Colonic mucosa (tissue), 4 donors: Measurements from ENCODE around the gene PCLO. TPM values are rescaled to one million over a fixed set of nuclear protein-coding genes. Genes with fewer than 3 reads are reported as not detected.

Source experiments
- DNase-seq: peaks from one replicate; pipeline ENCODE4 v3.0.0-alpha.2; 2020
- H3K27ac ChIP-seq: fragments of 200-600 bp; one replicate; pipeline ENCODE4 v1.8.0; 2021
- H3K27me3 ChIP-seq: fragments of 200-600 bp; one replicate; pipeline ENCODE4 v1.8.0; 2021
- H3K36me3 ChIP-seq: fragments of 200-600 bp; one replicate; pipeline ENCODE4 v1.8.0; 2021
- H3K4me1 ChIP-seq: fragments of 200-600 bp; one replicate; pipeline ENCODE4 v1.8.0; 2021; ENCODE audit warnings: mild to moderate bottlenecking
- H3K4me3 ChIP-seq: fragments of 200-600 bp; one replicate; pipeline ENCODE4 v1.8.0; 2021
- H3K9ac ChIP-seq, 2 donors: one replicate each; pipeline ENCODE4 v1.7.0; 2013; ENCODE audit warnings: control low read depth in 2 of 2, low read depth in 2 of 2, low read length in 2 of 2
- H3K9me3 ChIP-seq: fragments of 200-600 bp; one replicate; pipeline ENCODE4 v1.8.0; 2021
- intact Hi-C: fragments of 100-400 bp; cut with DNase I; formaldehyde crosslinking; loops from one replicate; pipeline ENCODE4 v1.14.1; 2022
- total RNA-seq, 2 donors: library from RNA; stranded (reverse); fragmentation: NEBNext Ultra II Directional in 1 of 2; extraction: Animal tissue kit (Norgen Biotek cat#: 25700) in 1 of 2; gene quantifications; one replicate each; pipeline ENCODE4 v1.2.1, GENCODE V29; 2021
- TF ChIP-seq, protein P1 (sequence below): fragments of 200-600 bp; IDR thresholded peaks from one replicate; pipeline ENCODE4 v1.8.0; 2022; ENCODE audit warnings: antibody characterized with exemption, mild to moderate bottlenecking
- donor health status: healthy.
- donor health status: DM: no; HTN: no; CAD: no.
- donor health status: DM: no; HTN: no; CAD: no.

The PCLO gene
- total RNA-seq, 2 donors from 2014 or later: 6.9 to 8.8 TPM

DNA sequence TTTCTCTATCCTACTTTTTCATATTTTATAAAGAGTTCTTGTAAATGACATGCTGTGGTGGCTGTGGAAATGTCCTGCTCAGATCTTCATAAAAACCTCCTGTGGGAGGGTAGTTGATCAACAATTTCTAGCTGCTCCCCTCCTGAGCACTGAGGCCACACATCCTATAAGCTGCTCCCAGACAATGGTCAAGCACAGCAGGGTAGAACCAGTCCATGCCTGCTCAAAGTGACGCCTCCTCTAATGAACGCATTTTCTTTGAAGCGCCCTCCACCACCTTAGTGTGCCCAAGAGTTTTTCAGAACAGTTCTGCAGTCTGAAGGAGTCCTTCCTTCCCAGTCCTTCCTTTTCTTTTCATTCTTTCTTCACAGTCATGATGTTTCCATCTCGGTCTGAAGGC lies 420.5 kb downstream of the PCLO start:
- Histone ChIP-seq H3K9me3 (no peaks in the 10 kb centered on the region), H3K36me3 (no peaks in the 10 kb centered on the region), H3K4me1 (no peaks in the 10 kb centered on the region), H3K27ac (no peak overlapping the region), H3K4me3 (no peak overlapping the region), H3K27me3 (no peaks in the 10 kb centered on the region), H3K9ac (no peak overlapping the region)
- intact Hi-C loops: no loop called here
- TF ChIP-seq, protein P1, sequence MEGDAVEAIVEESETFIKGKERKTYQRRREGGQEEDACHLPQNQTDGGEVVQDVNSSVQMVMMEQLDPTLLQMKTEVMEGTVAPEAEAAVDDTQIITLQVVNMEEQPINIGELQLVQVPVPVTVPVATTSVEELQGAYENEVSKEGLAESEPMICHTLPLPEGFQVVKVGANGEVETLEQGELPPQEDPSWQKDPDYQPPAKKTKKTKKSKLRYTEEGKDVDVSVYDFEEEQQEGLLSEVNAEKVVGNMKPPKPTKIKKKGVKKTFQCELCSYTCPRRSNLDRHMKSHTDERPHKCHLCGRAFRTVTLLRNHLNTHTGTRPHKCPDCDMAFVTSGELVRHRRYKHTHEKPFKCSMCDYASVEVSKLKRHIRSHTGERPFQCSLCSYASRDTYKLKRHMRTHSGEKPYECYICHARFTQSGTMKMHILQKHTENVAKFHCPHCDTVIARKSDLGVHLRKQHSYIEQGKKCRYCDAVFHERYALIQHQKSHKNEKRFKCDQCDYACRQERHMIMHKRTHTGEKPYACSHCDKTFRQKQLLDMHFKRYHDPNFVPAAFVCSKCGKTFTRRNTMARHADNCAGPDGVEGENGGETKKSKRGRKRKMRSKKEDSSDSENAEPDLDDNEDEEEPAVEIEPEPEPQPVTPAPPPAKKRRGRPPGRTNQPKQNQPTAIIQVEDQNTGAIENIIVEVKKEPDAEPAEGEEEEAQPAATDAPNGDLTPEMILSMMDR: no peak
- DNase-seq: no peak

GRCh38 chr7:82741493-82741892 lies 421.2 kb downstream of the PCLO start:
- intact Hi-C loops: no loop called here

DNA sequence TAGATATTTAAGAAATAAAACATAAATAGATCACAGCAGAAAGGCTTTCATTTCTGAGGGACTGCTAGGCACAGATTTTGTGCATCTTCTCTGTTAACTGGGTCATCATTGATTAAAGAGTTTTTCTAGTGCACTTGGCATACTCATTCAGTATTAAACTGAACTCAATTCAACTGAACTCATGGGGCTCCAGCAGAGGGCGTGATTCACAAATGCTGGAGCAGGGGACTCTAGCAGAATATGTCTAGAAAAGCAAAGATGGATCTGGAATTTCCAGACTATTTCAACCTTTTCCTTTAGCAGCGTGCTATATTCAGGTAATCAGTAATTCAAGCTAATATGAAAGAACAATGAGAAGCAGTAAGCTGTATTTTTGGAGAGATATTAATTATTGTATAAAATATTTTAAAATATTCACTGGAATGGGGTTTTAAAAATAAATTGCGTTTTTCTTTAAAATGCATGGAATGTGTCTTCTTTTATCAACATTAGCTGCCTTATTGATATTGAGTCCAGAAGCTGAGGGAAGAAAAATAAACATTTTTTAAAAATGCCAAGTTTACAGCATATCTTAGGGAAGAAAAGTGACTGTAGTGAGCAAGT lies 422.3 kb downstream of the PCLO start:
- Histone ChIP-seq H3K4me3 (no peak overlapping the region), H3K27me3 (no peaks in the 10 kb centered on the region), H3K36me3 (no peaks in the 10 kb centered on the region), H3K27ac (no peak overlapping the region), H3K9ac (no peak overlapping the region), H3K9me3 (no peaks in the 10 kb centered on the region), H3K4me1 (no peaks in the 10 kb centered on the region)
- intact Hi-C loops: no loop called here
- TF ChIP-seq, protein P1: no peak
- DNase-seq: peak; percentile 31

More at GRCh38 chr7:82741493-82741892, 421.2 kb downstream of the PCLO start:
- Histone ChIP-seq H3K9me3 (no peaks in the 10 kb centered on the region), H3K4me1 (no peaks in the 10 kb centered on the region), H3K4me3 (no peak overlapping the region), H3K9ac (no peak overlapping the region), H3K27ac (no peak overlapping the region), H3K27me3 (no peaks in the 10 kb centered on the region), H3K36me3 (no peaks in the 10 kb centered on the region)
- TF ChIP-seq, protein P1: no peak
- no peak for DNase-seq

DNA sequence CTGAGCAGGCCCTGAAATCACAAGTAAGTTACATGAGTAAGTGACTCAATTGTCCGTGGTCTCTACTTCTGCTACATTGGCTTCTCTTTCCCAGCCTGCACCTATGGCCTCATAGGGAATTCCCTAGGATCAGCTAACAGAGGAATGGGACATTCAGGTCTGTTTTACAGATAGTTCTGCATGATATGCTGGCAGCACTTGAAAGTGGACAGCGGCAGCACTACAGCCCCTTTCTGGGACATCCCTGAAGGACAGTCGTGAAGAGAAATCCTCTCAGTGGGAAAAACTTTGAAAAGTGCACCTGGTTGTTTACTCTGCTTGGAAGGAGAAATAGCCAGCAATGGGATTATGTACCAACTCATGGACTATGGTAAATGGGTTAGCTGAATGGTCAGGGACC lies 426.1 kb downstream of the PCLO start:
- no peaks in the 10 kb centered on the region for H3K4me1 ChIP-seq
- no peaks in the 10 kb centered on the region for H3K27me3 ChIP-seq
- intact Hi-C loops: no loop called here
- no peaks in the 10 kb centered on the region for H3K36me3 ChIP-seq
- DNase-seq: no peak
- TF ChIP-seq, protein P1: no peak
- no peak overlapping the region for H3K9ac ChIP-seq
- no peak overlapping the region for H3K4me3 ChIP-seq
- no peak overlapping the region for H3K27ac ChIP-seq
- no peaks in the 10 kb centered on the region for H3K9me3 ChIP-seq

DNA sequence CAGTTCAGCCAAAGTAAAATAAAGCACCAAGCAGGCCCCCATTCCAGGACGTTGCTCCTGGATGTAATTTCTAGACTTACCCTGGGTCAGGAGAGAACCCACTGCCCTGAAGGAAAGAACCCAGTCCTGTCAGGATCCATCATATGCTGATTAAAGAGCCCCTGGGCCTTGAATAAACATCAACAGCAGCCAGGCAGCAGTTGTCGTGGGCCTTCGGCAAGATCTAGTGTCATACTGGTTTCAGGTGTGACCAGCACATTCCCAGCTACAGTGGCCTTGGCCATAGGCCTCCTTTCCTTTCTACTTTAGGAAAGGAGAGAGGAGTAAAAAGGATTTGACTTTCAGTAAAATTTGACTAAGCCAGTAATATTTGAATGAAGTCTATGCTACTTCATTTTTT lies 430.0 kb downstream of the PCLO start:
- Histone ChIP-seq H3K27me3 (no peaks in the 10 kb centered on the region), H3K4me3 (no peak overlapping the region), H3K9me3 (no peaks in the 10 kb centered on the region), H3K4me1 (no peaks in the 10 kb centered on the region), H3K27ac (no peak overlapping the region), H3K9ac (no peak overlapping the region), H3K36me3 (no peaks in the 10 kb centered on the region)
- intact Hi-C loops: no loop called here
- DNase-seq: no peak
- TF ChIP-seq, protein P1: no peak
